ENCODE measurements around the gene GULP1.
"Not testable (repeated sequence)": the region's sequence is repeated elsewhere in the genome, so short reads cannot be mapped to it uniquely, and the experiment has no call there.

GULP1 gene

GRCh38 chr2:188601927-188602326 is 310.3 kb downstream of the GULP1 start:
- no peak overlapping the region for H3K27ac ChIP-seq
- ChIA-PET CTCF (no interaction called here), POLR2A (ENCODE audit: low non-redundant PET) (no interaction called here)
- TF ChIP-seq CTCF (conservative IDR thresholded peaks at IDR 0.05; ENCODE audit: low read depth), result no peak
- DNase-seq (ENCODE audit: low spot score), result no peak

GRCh38 chr2:188604579-188604978 is 312.9 kb downstream of the GULP1 start:
- no peak overlapping the region for H3K27ac ChIP-seq
- TF ChIP-seq CTCF (conservative IDR thresholded peaks at IDR 0.05; ENCODE audit: low read depth), result no peak
- DNase-seq (ENCODE audit: low spot score), result no peak
- ChIA-PET POLR2A (ENCODE audit: low non-redundant PET) (no interaction called here), CTCF (interaction anchor here (0.7 kb wide), 1 partner anchor 599 kb away, joined by 3 read pairs; no protein-coding TSS in a partner anchor)

GRCh38 chr2:188605609-188606584 is 314.2 kb downstream of the GULP1 start:
- CTCF ChIA-PET; POLR2A ChIA-PET (ENCODE audit: low non-redundant PET); H3K27ac ChIP-seq; DNase-seq (ENCODE audit: low spot score): not testable (repeated sequence)

GRCh38 chr2:188606596-188606995 is 314.9 kb downstream of the GULP1 start:
- POLR2A ChIA-PET (ENCODE audit: low non-redundant PET); CTCF ChIA-PET; H3K27ac ChIP-seq; DNase-seq (ENCODE audit: low spot score): not testable (repeated sequence)

GRCh38 chr2:188607501-188607900 is 315.8 kb downstream of the GULP1 start:
- no peak for TF ChIP-seq CTCF (conservative IDR thresholded peaks at IDR 0.05; ENCODE audit: low read depth)
- no peak for DNase-seq (ENCODE audit: low spot score)
- H3K27ac ChIP-seq, result no peak overlapping the region
- POLR2A ChIA-PET (ENCODE audit: low non-redundant PET), result no interaction called here
- CTCF ChIA-PET, result no interaction called here

- TF ChIP-seq CTCF (conservative IDR thresholded peaks at IDR 0.05; ENCODE audit: low read depth), result no peak
- ChIA-PET CTCF (no interaction called here), POLR2A (ENCODE audit: low non-redundant PET) (no interaction called here)
- no peak overlapping the region for H3K27ac ChIP-seq
- no peak for DNase-seq (ENCODE audit: low spot score)
Measured at GRCh38 chr2:188609321-188610049, 317.8 kb downstream of the GULP1 start.

- POLR2A ChIA-PET (ENCODE audit: low non-redundant PET), result no interaction called here
- CTCF ChIA-PET, result no interaction called here
Measured at GRCh38 chr2:188610050-188610444, 318.4 kb downstream of the GULP1 start.

More at GRCh38 chr2:188610050-188610444, 318.4 kb downstream of the GULP1 start:
- no peak for TF ChIP-seq CTCF (conservative IDR thresholded peaks at IDR 0.05; ENCODE audit: low read depth)
- no peak for DNase-seq (ENCODE audit: low spot score)
- no peak overlapping the region for H3K27ac ChIP-seq

Measured in RWPE1 (cell line).